Activated CD4-positive, alpha-beta T cell treated with anti-CD3 and anti-CD28 coated beads, Interleukin-2, amount 10 ng/mL, durations not matched to agents 7 days and 5 days (primary cell): Measurements from ENCODE around the gene PHLDB2. TPM values are rescaled to one million over a fixed set of nuclear protein-coding genes. Genes with fewer than 3 reads are reported as not detected.

Source experiments
- CTCF ChIA-PET: fragments of 350-600 bp; sonication (Branson Sonifier 250); formaldehyde crosslinking; loops from one replicate; lab custom pipeline; 2021; ENCODE audit warnings: antibody characterized with exemption; lab: Charles Lee
- POLR2A ChIA-PET: fragments of 350-600 bp; sonication (Branson Sonifier 250); formaldehyde crosslinking; loops from one replicate; lab custom pipeline; 2021; ENCODE audit warnings: antibody characterized with exemption; lab: Charles Lee
- DNase-seq: peaks from one replicate; pipeline ENCODE4 v3.0.0-alpha.2; 2020
- H3K27ac Mint-ChIP-seq: one replicate; pipeline ENCODE4 v1.8.0; 2021; ENCODE audit warnings: mild to moderate bottlenecking, moderate library complexity, mixed read lengths
- H3K27me3 Mint-ChIP-seq: one replicate; pipeline ENCODE4 v1.8.0; 2021; ENCODE audit warnings: mixed read lengths
- H3K36me3 Mint-ChIP-seq: one replicate; pipeline ENCODE4 v1.8.0; 2021; ENCODE audit warnings: low read depth, mixed read lengths
- H3K4me1 Mint-ChIP-seq: one replicate; pipeline ENCODE4 v1.8.0; 2021; ENCODE audit warnings: mixed read lengths
- H3K4me3 Mint-ChIP-seq: one replicate; pipeline ENCODE4 v1.8.0; 2021; ENCODE audit warnings: mild to moderate bottlenecking, moderate library complexity, mixed read lengths
- H3K9me3 Mint-ChIP-seq: one replicate; pipeline ENCODE4 v1.8.0; 2021; ENCODE audit warnings: mixed read lengths
- total RNA-seq, 2 experiments: library from RNA; stranded (reverse); gene quantifications; one replicate each; pipeline ENCODE4 v1.2.3, GENCODE V29; 2021

Gene PHLDB2
- total RNA-seq, 2 experiments from 2014 or later, result 1.9 to 2.7 TPM

DNA sequence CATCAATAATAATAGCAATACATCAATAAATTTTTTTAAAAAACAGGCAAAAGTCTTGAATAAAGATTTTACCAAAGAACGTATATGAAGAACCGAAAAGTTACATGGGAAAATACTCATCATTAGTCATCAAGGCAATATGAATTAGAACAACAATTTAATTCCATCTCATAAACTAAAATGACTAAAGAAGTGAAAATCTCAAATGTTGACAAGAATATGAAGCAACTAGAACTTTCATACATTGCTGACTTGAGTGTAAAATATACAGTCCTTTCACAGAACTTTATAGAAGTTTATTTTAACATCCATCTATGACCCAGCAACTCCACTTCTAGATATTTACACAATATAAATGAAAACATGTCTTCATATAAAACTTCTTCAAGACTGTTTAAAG is 84.5 kb downstream of the PHLDB2 start:
- DNase-seq, result no peak
- CTCF ChIA-PET, result interaction anchor here (0.6 kb wide), 1 partner anchor 72 kb away, joined by 3 read pairs; no protein-coding TSS in a partner anchor
- H3K27ac Mint-ChIP-seq, result no peak overlapping the region
- POLR2A ChIA-PET, result no interaction called here
- no peaks in the 10 kb centered on the region for H3K4me1 Mint-ChIP-seq
- no peaks in the 10 kb centered on the region for H3K36me3 Mint-ChIP-seq
- no peaks in the 10 kb centered on the region for H3K9me3 Mint-ChIP-seq
- no peak overlapping the region for H3K4me3 Mint-ChIP-seq
- peaks cover 9% of the 10 kb centered on the region for H3K27me3 Mint-ChIP-seq

DNA sequence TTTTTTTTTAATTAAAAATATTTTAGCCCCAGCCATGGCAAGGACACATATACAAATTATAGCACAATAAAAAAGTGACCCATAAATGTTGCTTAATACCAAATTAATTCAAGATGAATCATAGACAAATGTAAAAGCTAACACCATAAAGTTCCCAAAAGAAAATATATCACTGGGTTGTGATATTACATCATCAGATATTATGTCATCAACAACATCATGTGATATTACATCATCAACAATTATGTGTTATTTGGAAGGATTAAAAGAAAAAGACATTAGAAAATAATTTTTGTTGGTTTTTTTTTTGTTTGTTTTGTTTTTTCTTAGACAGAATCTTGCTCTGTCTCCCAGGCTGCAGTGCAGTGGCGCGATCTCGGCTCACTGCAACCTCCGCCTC is 85.3 kb downstream of the PHLDB2 start:
- H3K4me1 Mint-ChIP-seq, result no peaks in the 10 kb centered on the region
- H3K4me3 Mint-ChIP-seq, result no peak overlapping the region
- ChIA-PET POLR2A (no interaction called here), CTCF (interaction anchor here (0.7 kb wide), 1 partner anchor 72 kb away, joined by 3 read pairs; no protein-coding TSS in a partner anchor)
- H3K27me3 Mint-ChIP-seq, result peaks cover 9% of the 10 kb centered on the region
- H3K36me3 Mint-ChIP-seq, result no peaks in the 10 kb centered on the region
- H3K9me3 Mint-ChIP-seq, result no peaks in the 10 kb centered on the region
- no peak overlapping the region for H3K27ac Mint-ChIP-seq
- no peak for DNase-seq

DNA sequence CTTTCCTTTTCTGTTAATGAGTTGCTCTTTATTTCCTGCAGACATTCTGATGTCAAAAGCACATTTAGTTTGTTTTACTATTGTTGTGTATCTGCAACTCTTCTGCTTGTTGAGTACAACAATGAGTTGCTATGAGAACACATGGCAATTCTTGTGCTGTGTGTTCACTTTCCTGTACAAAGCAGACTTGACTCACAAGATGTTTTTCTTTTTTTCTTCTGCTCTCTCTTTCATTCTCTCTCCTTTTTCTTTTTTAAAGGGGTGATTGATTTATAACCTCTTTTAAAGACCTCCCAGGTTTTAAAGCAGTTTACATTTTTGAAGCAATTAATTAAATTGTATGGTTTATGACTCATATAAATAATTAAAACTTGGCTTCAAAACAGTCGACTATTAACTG is 88.2 kb downstream of the PHLDB2 start:
- Mint-ChIP-seq H3K9me3 (no peaks in the 10 kb centered on the region), H3K27ac (no peak overlapping the region), H3K4me1 (no peaks in the 10 kb centered on the region), H3K27me3 (peaks cover 14% of the 10 kb centered on the region), H3K36me3 (no peaks in the 10 kb centered on the region), H3K4me3 (no peak overlapping the region)
- DNase-seq, result no peak
- POLR2A ChIA-PET, result no interaction called here
- CTCF ChIA-PET, result no interaction called here

DNA sequence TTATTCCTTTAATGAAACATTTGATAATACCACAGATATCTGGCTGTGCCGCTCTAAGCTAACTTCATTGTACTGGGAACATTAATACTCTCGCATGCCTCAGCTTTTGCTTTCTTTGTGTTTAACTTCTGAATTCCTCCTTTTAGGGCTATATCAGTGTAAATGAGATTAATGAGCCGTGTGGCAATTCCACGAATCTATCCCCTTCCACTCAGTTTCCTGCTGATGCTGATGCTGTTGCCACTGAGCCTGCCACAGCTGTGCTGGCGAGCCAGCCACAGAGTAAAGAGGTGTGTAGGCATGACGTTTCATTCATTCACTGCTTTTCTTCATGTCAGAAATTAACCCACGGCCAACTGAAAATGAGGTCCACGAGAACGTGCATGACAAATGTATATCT is 89.7 kb downstream of the PHLDB2 start:
- POLR2A ChIA-PET, result no interaction called here
- CTCF ChIA-PET, result interaction anchor here (0.6 kb wide), 1 partner anchor 782 kb away, joined by 3 read pairs; no protein-coding TSS in a partner anchor

DNA sequence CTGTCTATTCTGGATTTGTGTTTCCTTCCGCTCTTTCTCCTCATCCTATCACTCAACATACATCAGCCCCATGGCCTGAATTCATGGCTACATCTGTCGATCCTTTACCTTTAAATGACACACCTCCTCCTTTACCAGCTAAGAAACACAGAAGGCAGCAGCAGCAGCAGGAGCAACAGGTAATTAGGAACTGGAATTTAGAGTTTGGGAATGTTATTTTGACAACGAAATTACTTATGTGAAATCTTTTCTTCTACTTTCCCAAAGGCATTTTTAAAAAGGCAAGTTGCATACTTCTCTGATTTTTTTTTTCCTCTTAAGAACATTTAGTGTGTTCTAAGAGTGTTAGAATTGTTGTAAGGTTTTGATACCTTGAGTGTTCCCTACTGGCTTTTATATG is 90.6 kb downstream of the PHLDB2 start:
- Mint-ChIP-seq H3K4me1 (no peaks in the 10 kb centered on the region), H3K27ac (no peak overlapping the region), H3K4me3 (no peak overlapping the region), H3K9me3 (no peaks in the 10 kb centered on the region), H3K36me3 (no peaks in the 10 kb centered on the region), H3K27me3 (peaks cover 14% of the 10 kb centered on the region)
- no peak for DNase-seq
- ChIA-PET POLR2A (no interaction called here), CTCF (no interaction called here)

More for the DNA sequence above, 89.7 kb downstream of the PHLDB2 start:
- no peak overlapping the region for H3K27ac Mint-ChIP-seq
- no peaks in the 10 kb centered on the region for H3K36me3 Mint-ChIP-seq
- H3K27me3 Mint-ChIP-seq, result peaks cover 14% of the 10 kb centered on the region
- no peak for DNase-seq
- H3K9me3 Mint-ChIP-seq, result no peaks in the 10 kb centered on the region
- H3K4me3 Mint-ChIP-seq, result no peak overlapping the region
- no peaks in the 10 kb centered on the region for H3K4me1 Mint-ChIP-seq

GRCh38 chr3:111951032-111951431 is 92.0 kb downstream of the PHLDB2 start:
- H3K27me3 Mint-ChIP-seq, result peaks cover 12% of the 10 kb centered on the region
- CTCF ChIA-PET, result interaction anchor here (0.6 to 1.1 kb wide), 4 partner anchors 9 to 1161 kb away, joined by 3 read pairs; no protein-coding TSS in a partner anchor
- H3K9me3 Mint-ChIP-seq, result no peaks in the 10 kb centered on the region
- H3K4me3 Mint-ChIP-seq, result no peak overlapping the region
- H3K36me3 Mint-ChIP-seq, result no peaks in the 10 kb centered on the region
- POLR2A ChIA-PET, result no interaction called here
- no peak for DNase-seq
- no peaks in the 10 kb centered on the region for H3K4me1 Mint-ChIP-seq
- no peak overlapping the region for H3K27ac Mint-ChIP-seq

DNA sequence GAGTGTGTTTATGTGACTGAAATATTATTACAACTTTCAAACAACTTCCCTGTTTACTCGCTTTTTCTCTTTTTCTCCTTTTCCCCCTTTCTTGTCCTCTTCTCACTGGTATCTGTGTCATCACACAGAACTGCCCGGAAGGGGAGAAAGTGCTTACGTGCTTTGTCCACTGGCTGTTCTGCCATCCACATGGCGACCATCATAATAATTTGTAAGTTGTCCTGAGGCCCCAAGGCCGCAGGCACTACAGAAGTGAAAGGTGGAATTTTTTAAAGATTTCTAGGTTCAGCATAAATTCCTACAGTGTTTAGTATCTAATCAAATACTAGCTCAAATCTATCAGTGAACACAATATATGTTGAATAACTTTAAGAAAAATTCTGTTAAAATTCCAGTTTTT is 93.0 kb downstream of the PHLDB2 start:
- Mint-ChIP-seq H3K27me3 (peaks cover 8% of the 10 kb centered on the region), H3K4me3 (no peak overlapping the region), H3K36me3 (no peaks in the 10 kb centered on the region), H3K9me3 (no peaks in the 10 kb centered on the region), H3K27ac (no peak overlapping the region), H3K4me1 (no peaks in the 10 kb centered on the region)
- ChIA-PET CTCF (no interaction called here), POLR2A (no interaction called here)
- no peak for DNase-seq

DNA sequence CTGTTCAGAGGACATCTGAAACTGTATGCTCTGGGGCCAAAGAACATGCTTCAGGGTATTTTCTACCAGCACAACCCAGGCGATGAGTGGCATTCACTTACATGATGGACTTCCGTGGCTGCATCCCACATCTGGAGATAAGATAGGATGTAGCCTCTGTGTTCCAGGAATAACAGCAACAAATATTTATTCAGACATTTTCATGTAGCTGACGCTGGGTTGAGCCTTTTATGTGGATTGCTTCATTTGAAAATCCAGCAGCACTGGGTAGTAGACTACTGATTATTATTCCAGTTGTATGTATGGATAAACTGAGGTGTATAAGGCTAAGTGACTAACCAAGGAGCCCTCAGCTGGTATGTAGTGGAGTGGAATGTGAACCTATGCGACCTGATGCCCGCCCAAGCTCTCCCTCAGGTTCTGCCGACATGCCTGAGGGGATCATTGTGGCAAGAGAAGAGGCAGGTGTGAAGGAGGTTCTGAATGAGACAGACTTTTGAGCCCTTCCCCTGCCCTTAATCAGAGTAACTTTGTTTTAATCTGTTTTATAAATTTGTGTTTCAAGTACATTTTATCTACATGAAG is 93.9 kb downstream of the PHLDB2 start:
- H3K4me1 Mint-ChIP-seq, result no peaks in the 10 kb centered on the region
- POLR2A ChIA-PET, result no interaction called here
- peaks cover 7% of the 10 kb centered on the region for H3K27me3 Mint-ChIP-seq
- no peak overlapping the region for H3K27ac Mint-ChIP-seq
- CTCF ChIA-PET, result interaction anchor here (1.0 kb wide), 1 partner anchor 15 kb away, joined by 3 read pairs; no protein-coding TSS in a partner anchor
- no peaks in the 10 kb centered on the region for H3K36me3 Mint-ChIP-seq
- no peak for DNase-seq
- H3K9me3 Mint-ChIP-seq, result no peaks in the 10 kb centered on the region
- no peak overlapping the region for H3K4me3 Mint-ChIP-seq

GRCh38 chr3:111954228-111954990 is 95.3 kb downstream of the PHLDB2 start:
- H3K36me3 Mint-ChIP-seq, result no peaks in the 10 kb centered on the region
- H3K27ac Mint-ChIP-seq, result no peak overlapping the region
- H3K9me3 Mint-ChIP-seq, result no peaks in the 10 kb centered on the region
- no peaks in the 10 kb centered on the region for H3K4me1 Mint-ChIP-seq
- no peak overlapping the region for H3K4me3 Mint-ChIP-seq
- ChIA-PET CTCF (interaction anchor here (1.0 kb wide), 1 partner anchor 13 kb away, joined by 3 read pairs; no protein-coding TSS in a partner anchor), POLR2A (no interaction called here)
- peaks cover 5% of the 10 kb centered on the region for H3K27me3 Mint-ChIP-seq
- DNase-seq, result no peak

DNA sequence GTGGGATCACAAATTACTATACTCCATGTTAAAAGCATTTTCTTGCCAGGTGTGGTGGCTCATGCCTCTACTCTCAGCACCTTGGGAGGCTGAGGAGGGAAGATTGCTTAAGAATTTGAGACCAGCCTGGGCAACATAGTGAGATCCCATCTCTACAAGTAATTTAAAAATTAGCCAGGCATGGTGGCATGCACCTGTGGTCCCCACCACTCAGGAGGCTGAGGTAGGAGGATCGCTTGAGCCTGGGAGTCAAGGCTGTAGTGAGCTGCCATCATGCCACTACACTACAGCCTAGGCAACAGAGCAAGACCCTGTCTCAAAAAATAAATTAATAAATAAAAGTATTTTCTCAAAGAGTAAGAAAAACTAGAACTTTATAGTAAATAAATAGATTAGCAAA is 96.8 kb downstream of the PHLDB2 start:
- H3K27ac Mint-ChIP-seq, result no peak overlapping the region
- H3K4me1 Mint-ChIP-seq, result no peaks in the 10 kb centered on the region
- no peaks in the 10 kb centered on the region for H3K9me3 Mint-ChIP-seq
- no peaks in the 10 kb centered on the region for H3K36me3 Mint-ChIP-seq
- no peak for DNase-seq
- H3K27me3 Mint-ChIP-seq, result no peaks in the 10 kb centered on the region
- POLR2A ChIA-PET, result no interaction called here
- H3K4me3 Mint-ChIP-seq, result no peak overlapping the region
- CTCF ChIA-PET, result no interaction called here

DNA sequence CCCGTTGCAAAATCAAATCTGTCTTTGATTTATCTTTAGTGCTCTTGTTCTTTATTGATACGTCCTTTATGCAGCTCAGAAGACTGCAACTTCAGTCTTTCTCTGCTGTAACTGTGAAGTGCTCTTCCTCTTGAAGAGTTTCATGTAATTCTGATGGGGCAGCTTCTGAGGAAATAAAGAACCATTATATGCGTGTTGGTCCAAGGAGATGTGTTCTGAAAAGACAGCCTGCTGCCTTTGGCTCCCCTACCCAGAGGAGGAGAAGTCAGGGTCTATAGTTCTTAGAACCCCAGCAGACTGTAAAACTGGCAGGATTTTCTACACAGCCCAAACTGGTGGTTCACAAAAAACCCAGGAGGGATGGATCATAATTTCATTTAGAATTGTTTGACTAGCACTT is 97.4 kb downstream of the PHLDB2 start:
- H3K4me3 Mint-ChIP-seq, result no peak overlapping the region
- no peaks in the 10 kb centered on the region for H3K36me3 Mint-ChIP-seq
- ChIA-PET POLR2A (no interaction called here), CTCF (no interaction called here)
- no peaks in the 10 kb centered on the region for H3K9me3 Mint-ChIP-seq
- H3K27me3 Mint-ChIP-seq, result no peaks in the 10 kb centered on the region
- no peak overlapping the region for H3K27ac Mint-ChIP-seq
- no peak for DNase-seq
- no peaks in the 10 kb centered on the region for H3K4me1 Mint-ChIP-seq

DNA sequence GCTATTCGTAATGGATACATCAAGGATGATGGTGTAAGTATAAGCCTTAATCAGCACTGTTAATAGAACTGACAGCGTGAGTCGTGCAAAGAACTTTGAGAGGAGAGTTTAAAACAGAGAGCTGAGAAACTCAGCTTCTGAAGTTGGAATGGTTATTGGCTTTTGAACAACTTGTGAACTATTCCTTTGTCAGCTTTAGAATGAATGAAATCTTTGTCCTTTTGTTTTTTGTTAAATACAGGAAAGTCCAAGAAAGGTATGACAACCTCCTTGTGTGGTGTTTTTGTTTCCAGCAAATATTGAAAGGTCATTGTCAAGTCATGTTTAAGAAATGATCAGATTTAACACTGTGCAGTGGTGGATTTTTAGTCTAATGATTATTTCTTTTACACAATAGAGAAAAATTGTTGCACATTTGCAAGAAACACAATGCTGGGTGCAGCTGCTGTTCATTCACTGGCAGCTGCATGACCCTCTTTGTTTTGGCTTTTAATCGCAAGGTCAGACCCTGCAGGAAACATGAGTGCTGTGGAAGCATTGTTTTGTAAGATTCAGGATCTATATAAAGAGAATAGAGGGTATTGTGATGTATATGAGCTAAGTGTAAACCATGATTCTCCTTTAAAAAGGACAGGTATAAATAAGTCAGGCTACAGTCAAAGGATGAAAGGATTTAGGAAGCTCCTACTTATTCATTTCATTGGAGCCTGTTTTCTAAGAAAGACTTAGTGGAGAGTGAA is 98.1 kb downstream of the PHLDB2 start:
- no peaks in the 10 kb centered on the region for H3K4me1 Mint-ChIP-seq
- POLR2A ChIA-PET, result no interaction called here
- H3K27me3 Mint-ChIP-seq, result no peaks in the 10 kb centered on the region

More for the DNA sequence above, 98.1 kb downstream of the PHLDB2 start:
- DNase-seq, result no peak
- no peak overlapping the region for H3K27ac Mint-ChIP-seq
- no peaks in the 10 kb centered on the region for H3K9me3 Mint-ChIP-seq
- CTCF ChIA-PET, result no interaction called here
- no peak overlapping the region for H3K4me3 Mint-ChIP-seq
- H3K36me3 Mint-ChIP-seq, result no peaks in the 10 kb centered on the region
